ENCODE measurements around the gene FOLR1.
"Not testable (repeated sequence)": the region's sequence is repeated elsewhere in the genome, so short reads cannot be mapped to it uniquely, and the experiment has no call there.

Gene FOLR1

GRCh38 chr11:72191961-72192381 lies at the start of gene FOLR1:
TSS of gene FOLR1 (plus strand) at chr11:72192140. CDS start at chr11:72192174, 34 bp downstream.
- DNase-seq = no peak

GRCh38 chr11:72142543-72142942 lies 49.4 kb upstream of the FOLR1 start:
- not testable (repeated sequence) for DNase-seq

GRCh38 chr11:72144807-72145565 lies 47.0 kb upstream of the FOLR1 start:
- DNase-seq = no peak

- DNase-seq = no peak
Observed at GRCh38 chr11:72146625-72147024, 45.3 kb upstream of the FOLR1 start.

- no peak for DNase-seq
Observed at GRCh38 chr11:72150882-72151281, 41.1 kb upstream of the FOLR1 start.

GRCh38 chr11:72153874-72154273 lies 38.1 kb upstream of the FOLR1 start:
- DNase-seq = not testable (repeated sequence)

- no peak for DNase-seq
Observed at GRCh38 chr11:72154816-72155215, 37.1 kb upstream of the FOLR1 start.

GRCh38 chr11:72155751-72156150 lies 36.2 kb upstream of the FOLR1 start:
- DNase-seq = no peak

- DNase-seq = no peak
Observed at GRCh38 chr11:72157131-72157530, 34.8 kb upstream of the FOLR1 start.

- no peak for DNase-seq
Observed at GRCh38 chr11:72160319-72160718, 31.6 kb upstream of the FOLR1 start.

GRCh38 chr11:72162891-72163492 lies 28.9 kb upstream of the FOLR1 start:
- no peak for DNase-seq

GRCh38 chr11:72164187-72164586 lies 27.8 kb upstream of the FOLR1 start:
- DNase-seq = not testable (repeated sequence)

GRCh38 chr11:72169046-72169555 lies 22.8 kb upstream of the FOLR1 start:
- not testable (repeated sequence) for DNase-seq

- not testable (repeated sequence) for DNase-seq
Observed at GRCh38 chr11:72169754-72170153, 22.2 kb upstream of the FOLR1 start.

- DNase-seq = not testable (repeated sequence)
Observed at GRCh38 chr11:72172043-72172442, 19.9 kb upstream of the FOLR1 start.

- DNase-seq = no peak
Observed at GRCh38 chr11:72173291-72173690, 18.6 kb upstream of the FOLR1 start.

GRCh38 chr11:72174302-72175070 lies 17.5 kb upstream of the FOLR1 start:
- no peak for DNase-seq

GRCh38 chr11:72177656-72178055 lies 14.3 kb upstream of the FOLR1 start:
- no peak for DNase-seq

- DNase-seq = no peak
Observed at GRCh38 chr11:72179049-72179803, 12.7 kb upstream of the FOLR1 start.

- DNase-seq = no peak
Observed at GRCh38 chr11:72179804-72180396, 12.0 kb upstream of the FOLR1 start.

GRCh38 chr11:72180892-72181552 lies 10.9 kb upstream of the FOLR1 start:
- not testable (repeated sequence) for DNase-seq

GRCh38 chr11:72181553-72181958 lies 10.4 kb upstream of the FOLR1 start:
- DNase-seq = not testable (repeated sequence)
